Measurements from ENCODE around the gene ERCC5. TPM values are rescaled to one million over a fixed set of nuclear protein-coding genes. Genes with fewer than 3 reads are reported as not detected.

ERCC5 gene
- total and polyA plus RNA-seq, 2 of the 8 experiments (the other 6 are each of a cell fraction or from before 2014, with no cell fraction given) = 3.8 to 24.4 TPM

GRCh38 chr13:102852556-102852955, 6.7 kb downstream of the ERCC5 start (continued):
- no peak for TF ChIP-seq JUND (IDR thresholded peaks at IDR 0.05; ENCODE audit: low read length)
- no peak for TF ChIP-seq ZNF274 (IDR thresholded peaks at IDR 0.05; ENCODE audit: borderline replicate concordance, extremely low read depth, low read length)
- no peak for TF ChIP-seq NANOG (IDR thresholded peaks at IDR 0.05; ENCODE audit: insufficient read depth, low read depth, low read length, poor library complexity, severe bottlenecking)
- no peak for TF ChIP-seq ASH2L (IDR thresholded peaks at IDR 0.05; ENCODE audit: low read length)
